Activated naive CD8-positive, alpha-beta T cell treated with anti-CD3 and anti-CD28 coated beads for 36 hours (primary cell): ENCODE results near the gene AMBP. TPM values are rescaled to one million over a fixed set of nuclear protein-coding genes. Genes with fewer than 3 reads are reported as not detected.

Source experiments
- DNase-seq: peaks from one replicate; pipeline ENCODE4 v3.0.0; 2021
- H3K27ac Mint-ChIP-seq: one replicate; pipeline ENCODE4 v1.8.0; 2022; ENCODE audit warnings: mild to moderate bottlenecking, moderate library complexity, mixed read lengths
- H3K27me3 Mint-ChIP-seq: one replicate; pipeline ENCODE4 v1.8.0; 2022; ENCODE audit warnings: mild to moderate bottlenecking, mixed read lengths
- H3K36me3 Mint-ChIP-seq: one replicate; pipeline ENCODE4 v1.8.0; 2021; ENCODE audit warnings: mild to moderate bottlenecking, mixed read lengths
- H3K4me1 Mint-ChIP-seq: one replicate; pipeline ENCODE4 v1.8.0; 2021; ENCODE audit warnings: mixed read lengths
- H3K4me3 Mint-ChIP-seq: one replicate; pipeline ENCODE4 v1.8.0; 2022; ENCODE audit warnings: mild to moderate bottlenecking, moderate library complexity, mixed read lengths
- H3K9me3 Mint-ChIP-seq: one replicate; pipeline ENCODE4 v1.8.0; 2022; ENCODE audit warnings: mixed read lengths
- total RNA-seq, 2 experiments: library from RNA; stranded (reverse); gene quantifications; one replicate each; pipeline ENCODE4 v1.2.3, GENCODE V29; 2021

AMBP gene
- total RNA-seq, 2 experiments from 2014 or later: not detected

GRCh38 chr9:114057161-114057885, 20.8 kb downstream of the AMBP start:
- H3K27me3 Mint-ChIP-seq: peaks cover 8% of the 10 kb centered on the region
- H3K9me3 Mint-ChIP-seq: no peaks in the 10 kb centered on the region
- H3K4me1 Mint-ChIP-seq: no peaks in the 10 kb centered on the region
- H3K27ac Mint-ChIP-seq: no peak overlapping the region
- no peak overlapping the region for H3K4me3 Mint-ChIP-seq
- no peak for DNase-seq
- no peaks in the 10 kb centered on the region for H3K36me3 Mint-ChIP-seq

GRCh38 chr9:114056527-114056926, 21.6 kb downstream of the AMBP start:
- Mint-ChIP-seq H3K27ac (no peak overlapping the region), H3K36me3 (no peaks in the 10 kb centered on the region), H3K27me3 (peaks cover under 1% of the 10 kb centered on the region), H3K4me3 (no peak overlapping the region), H3K4me1 (no peaks in the 10 kb centered on the region), H3K9me3 (no peaks in the 10 kb centered on the region)
- DNase-seq: no peak

GRCh38 chr9:114055894-114056293, 22.2 kb downstream of the AMBP start:
- H3K36me3 Mint-ChIP-seq: no peaks in the 10 kb centered on the region
- no peaks in the 10 kb centered on the region for H3K9me3 Mint-ChIP-seq
- no peak overlapping the region for H3K4me3 Mint-ChIP-seq
- H3K27ac Mint-ChIP-seq: no peak overlapping the region
- DNase-seq: no peak
- no peaks in the 10 kb centered on the region for H3K27me3 Mint-ChIP-seq
- H3K4me1 Mint-ChIP-seq: no peaks in the 10 kb centered on the region

- Mint-ChIP-seq H3K4me1 (no peaks in the 10 kb centered on the region), H3K4me3 (no peak overlapping the region), H3K27ac (no peak overlapping the region), H3K9me3 (no peaks in the 10 kb centered on the region), H3K27me3 (no peaks in the 10 kb centered on the region), H3K36me3 (no peaks in the 10 kb centered on the region)
- no peak for DNase-seq
Observed at GRCh38 chr9:114055061-114055460, 23.0 kb downstream of the AMBP start.

- Mint-ChIP-seq H3K27me3 (no peaks in the 10 kb centered on the region), H3K9me3 (no peaks in the 10 kb centered on the region), H3K4me3 (no peak overlapping the region), H3K36me3 (no peaks in the 10 kb centered on the region), H3K4me1 (no peaks in the 10 kb centered on the region), H3K27ac (no peak overlapping the region)
- no peak for DNase-seq
Observed at GRCh38 chr9:114054191-114054690, 23.9 kb downstream of the AMBP start.

GRCh38 chr9:114053246-114054005, 24.7 kb downstream of the AMBP start:
- no peaks in the 10 kb centered on the region for H3K4me1 Mint-ChIP-seq
- H3K4me3 Mint-ChIP-seq: no peak overlapping the region
- H3K27me3 Mint-ChIP-seq: no peaks in the 10 kb centered on the region
- H3K9me3 Mint-ChIP-seq: no peaks in the 10 kb centered on the region
- H3K36me3 Mint-ChIP-seq: no peaks in the 10 kb centered on the region
- DNase-seq: no peak
- no peak overlapping the region for H3K27ac Mint-ChIP-seq

- no peaks in the 10 kb centered on the region for H3K4me1 Mint-ChIP-seq
- H3K9me3 Mint-ChIP-seq: no peaks in the 10 kb centered on the region
- H3K27ac Mint-ChIP-seq: no peak overlapping the region
- H3K27me3 Mint-ChIP-seq: no peaks in the 10 kb centered on the region
- H3K4me3 Mint-ChIP-seq: no peak overlapping the region
- DNase-seq: no peak
- no peaks in the 10 kb centered on the region for H3K36me3 Mint-ChIP-seq
Observed at GRCh38 chr9:114051706-114052105, 26.4 kb downstream of the AMBP start.

- Mint-ChIP-seq H3K27ac (no peak overlapping the region), H3K36me3 (no peaks in the 10 kb centered on the region), H3K4me3 (no peak overlapping the region), H3K9me3 (no peaks in the 10 kb centered on the region), H3K4me1 (no peaks in the 10 kb centered on the region), H3K27me3 (no peaks in the 10 kb centered on the region)
- DNase-seq: no peak
Observed at GRCh38 chr9:114051281-114051680, 26.8 kb downstream of the AMBP start.

GRCh38 chr9:114050646-114051045, 27.5 kb downstream of the AMBP start:
- Mint-ChIP-seq H3K27ac (no peak overlapping the region), H3K4me3 (no peak overlapping the region), H3K27me3 (no peaks in the 10 kb centered on the region), H3K9me3 (no peaks in the 10 kb centered on the region), H3K4me1 (no peaks in the 10 kb centered on the region), H3K36me3 (no peaks in the 10 kb centered on the region)
- no peak for DNase-seq

- no peaks in the 10 kb centered on the region for H3K9me3 Mint-ChIP-seq
- no peak for DNase-seq
- no peaks in the 10 kb centered on the region for H3K36me3 Mint-ChIP-seq
- H3K27ac Mint-ChIP-seq: no peak overlapping the region
- no peaks in the 10 kb centered on the region for H3K4me1 Mint-ChIP-seq
- no peaks in the 10 kb centered on the region for H3K27me3 Mint-ChIP-seq
- no peak overlapping the region for H3K4me3 Mint-ChIP-seq
Observed at GRCh38 chr9:114050226-114050568, 27.9 kb downstream of the AMBP start.

- no peaks in the 10 kb centered on the region for H3K4me1 Mint-ChIP-seq
- no peaks in the 10 kb centered on the region for H3K36me3 Mint-ChIP-seq
- H3K27me3 Mint-ChIP-seq: no peaks in the 10 kb centered on the region
- no peak overlapping the region for H3K4me3 Mint-ChIP-seq
- H3K9me3 Mint-ChIP-seq: no peaks in the 10 kb centered on the region
- no peak for DNase-seq
- H3K27ac Mint-ChIP-seq: no peak overlapping the region
Observed at GRCh38 chr9:114049441-114050225, 28.5 kb downstream of the AMBP start.

- no peaks in the 10 kb centered on the region for H3K36me3 Mint-ChIP-seq
Observed at GRCh38 chr9:114048533-114049415, 29.3 kb downstream of the AMBP start.

GRCh38 chr9:114047717-114048116, 30.4 kb downstream of the AMBP start:
- no peak overlapping the region for H3K27ac Mint-ChIP-seq
- H3K4me1 Mint-ChIP-seq: no peaks in the 10 kb centered on the region
- no peaks in the 10 kb centered on the region for H3K27me3 Mint-ChIP-seq

More at GRCh38 chr9:114048533-114049415, 29.3 kb downstream of the AMBP start:
- Mint-ChIP-seq H3K4me3 (no peak overlapping the region), H3K9me3 (no peaks in the 10 kb centered on the region), H3K4me1 (no peaks in the 10 kb centered on the region), H3K27me3 (no peaks in the 10 kb centered on the region), H3K27ac (no peak overlapping the region)
- DNase-seq: no peak

GRCh38 chr9:114046875-114047274, 31.2 kb downstream of the AMBP start:
- H3K9me3 Mint-ChIP-seq: no peaks in the 10 kb centered on the region
- H3K36me3 Mint-ChIP-seq: no peaks in the 10 kb centered on the region
- H3K4me3 Mint-ChIP-seq: no peak overlapping the region
- no peaks in the 10 kb centered on the region for H3K27me3 Mint-ChIP-seq
- no peaks in the 10 kb centered on the region for H3K4me1 Mint-ChIP-seq
- no peak for DNase-seq
- no peak overlapping the region for H3K27ac Mint-ChIP-seq

More at GRCh38 chr9:114047717-114048116, 30.4 kb downstream of the AMBP start:
- no peaks in the 10 kb centered on the region for H3K36me3 Mint-ChIP-seq
- no peaks in the 10 kb centered on the region for H3K9me3 Mint-ChIP-seq
- DNase-seq: no peak
- no peak overlapping the region for H3K4me3 Mint-ChIP-seq
